K562 (cell line): ENCODE measurements around the gene AFF2. TPM values are rescaled to one million over a fixed set of nuclear protein-coding genes. Genes with fewer than 3 reads are reported as not detected.

Experiments
- ATAC-seq: fragments of 200-7000 bp; cut with Tn5 transposase; 3 replicates; pipeline ENCODE4 v1.9.1; 2020; ENCODE audit warnings: moderate library complexity
- BruUV-seq: library from RNA; stranded (reverse); fragments of 400-500 nt; replicated peaks from 2 replicates; lab custom pipeline; 2021; lab: Mats Ljungman, UMichigan
- CTCF ChIA-PET: fragments of 300-600 bp; formaldehyde crosslinking; extraction: SDS; loops from one replicate; lab custom pipeline; 2021; ENCODE audit warnings: low intra/inter-chr PET ratio; lab: Yijun Ruan, JAX
- POLR2A ChIA-PET: fragments of 300-600, 350-650 bp; sonication (Branson Sonifier 250); formaldehyde crosslinking; extraction: SDS; loops from one replicate; lab custom pipeline; 2021; ENCODE audit warnings: antibody characterized with exemption, inconsistent platforms; lab: Yijun Ruan, JAX
- DNase-seq, 4 experiments: peaks; one replicate each; pipeline versions ENCODE4 v3.0.0 to v3.0.0-alpha.2; 2011 to 2018; ENCODE audit warnings: low spot score in 3 of 4, mixed read lengths in 3 of 4; ENCODE audit errors: extremely low read depth in 1 of 4
- FAIRE-seq: peaks from 2 replicates; lab custom pipeline; 2011; peaks lifted over from hg19 to GRCh38; lab: Jason Lieb, UNC
- H2AFZ ChIP-seq: 2 replicates; pipeline ENCODE4 v1.6.0; 2011; ENCODE audit warnings: low read depth, low read length, control low read depth, inconsistent platforms
- H3K27ac ChIP-seq: fragments of 200-600 bp; 3 replicates; pipeline ENCODE4 v1.8.0; 2011; ENCODE audit warnings: low read depth, mild to moderate bottlenecking, control low read depth, inconsistent platforms, low read length, moderate library complexity, mixed read lengths; ENCODE audit errors: extremely low read depth
- H3K27me3 ChIP-seq, 2 experiments: fragments of 300-600 bp in 1 of 2; 2 replicates in 1 of 2; 3 replicates in 1 of 2; pipeline versions ENCODE4 v1.6.0 to v1.8.0; 2011; ENCODE audit warnings: inconsistent platforms in 2 of 2, low read length in 2 of 2, mild to moderate bottlenecking in 1 of 2, mixed read lengths in 1 of 2, moderate library complexity in 1 of 2; ENCODE audit not compliant: control insufficient read depth in 2 of 2, insufficient read depth in 2 of 2
- H3K36me3 ChIP-seq: fragments of 300-600 bp; 3 replicates; pipeline ENCODE4 v1.8.0; 2011; ENCODE audit warnings: mild to moderate bottlenecking, low read length, inconsistent platforms; ENCODE audit not compliant: control insufficient read depth, insufficient read depth
- H3K4me1 ChIP-seq, 2 experiments: fragments of 200-600 bp in 1 of 2; replicated peaks in 1 of 2; 2 replicates in 1 of 2; 3 replicates in 1 of 2; pipeline versions ENCODE4 v1.5.1 to v1.8.0; 2011; ENCODE audit warnings: inconsistent platforms in 2 of 2, low read length in 2 of 2, mild to moderate bottlenecking in 1 of 2, mixed read lengths in 1 of 2, moderate library complexity in 1 of 2; ENCODE audit not compliant: control insufficient read depth in 2 of 2, insufficient read depth in 2 of 2
- H3K4me2 ChIP-seq: 2 replicates; pipeline ENCODE4 v1.6.1; 2011; ENCODE audit warnings: low read length, control low read depth, inconsistent platforms, mixed read lengths; ENCODE audit not compliant: insufficient read depth
- H3K4me3 ChIP-seq: fragments of 200-600 bp; sonication (generic), shearing (Covaris generic); 2 replicates; pipeline ENCODE4 v1.5.1; 2016; ENCODE audit warnings: control low read depth, inconsistent platforms
- H3K79me2 ChIP-seq: fragments of 200-600 bp; 3 replicates; pipeline ENCODE4 v1.8.0; 2011; ENCODE audit warnings: low read length, inconsistent platforms; ENCODE audit not compliant: control insufficient read depth, insufficient read depth
- H3K9ac ChIP-seq, 2 experiments: 2 replicates each; pipeline versions ENCODE4 v1.6.0 to v1.6.1; 2011; ENCODE audit warnings: low read depth in 2 of 2, low read length in 2 of 2, control low read depth in 1 of 2, inconsistent platforms in 1 of 2, mild to moderate bottlenecking in 1 of 2, mixed read lengths in 1 of 2; ENCODE audit not compliant: insufficient read depth in 1 of 2
- H3K9me1 ChIP-seq: one replicate; pipeline ENCODE4 v1.6.0; 2011; ENCODE audit warnings: inconsistent platforms, mild to moderate bottlenecking, low read length, moderate library complexity; ENCODE audit not compliant: control insufficient read depth, insufficient read depth
- H3K9me3 ChIP-seq: replicated peaks from 2 replicates; pipeline ENCODE4 v1.5.1; 2011; ENCODE audit warnings: low read depth, low read length, inconsistent platforms; ENCODE audit not compliant: control insufficient read depth, insufficient read depth
- H4K20me1 ChIP-seq: replicated peaks from 2 replicates; pipeline ENCODE4 v1.6.1; 2011; ENCODE audit warnings: low read length, inconsistent platforms, mixed read lengths; ENCODE audit not compliant: control insufficient read depth, insufficient read depth
- ARHGAP35 ChIP-seq: fragments of 450-650 bp; IDR thresholded peaks from 2 replicates; pipeline ENCODE4 v1.6.1; 2018; ENCODE audit not compliant: partially characterized antibody
- C11orf30 ChIP-seq: fragments of 450-650 bp; IDR thresholded peaks from 2 replicates; pipeline ENCODE4 v1.6.1; 2016; ENCODE audit warnings: low read depth, mild to moderate bottlenecking
- CEBPB ChIP-seq: fragments of 450-650 bp; IDR thresholded peaks from 2 replicates; pipeline ENCODE4 v1.6.1; 2016; ENCODE audit warnings: missing genetic modification characterization, missing compliant biosample characterization
- CHAMP1 ChIP-seq: fragments of 450-650 bp; IDR thresholded peaks from 2 replicates; pipeline ENCODE4 v1.6.1; 2016; ENCODE audit warnings: mild to moderate bottlenecking
- COPS2 ChIP-seq: fragments of 450-650 bp; conservative IDR thresholded peaks from 2 replicates; pipeline ENCODE4 v1.6.1; 2016; ENCODE audit warnings: mild to moderate bottlenecking, moderate library complexity
- CUX1 ChIP-seq: fragments of 200-800 bp; sonication (Bioruptor generic); IDR thresholded peaks from 2 replicates; pipeline ENCODE4 v1.6.1; 2016; ENCODE audit warnings: missing genetic modification characterization, missing compliant biosample characterization
- ELF2 ChIP-seq: fragments of 250-450 bp; sonication (Bioruptor Pico); IDR thresholded peaks from 2 replicates; pipeline ENCODE4 v1.5.0; 2021; ENCODE audit warnings: mild to moderate bottlenecking
- GTF2E2 ChIP-seq: fragments of 200-800 bp; sonication (Bioruptor generic); IDR thresholded peaks from 2 replicates; pipeline ENCODE4 v1.6.1; 2016; ENCODE audit warnings: missing genetic modification characterization, missing compliant biosample characterization
- HCFC1 ChIP-seq: IDR thresholded peaks from 2 replicates; pipeline ENCODE4 v1.6.1; 2012; ENCODE audit warnings: low read depth, low read length, improper control_type of control experiment
- HNRNPUL1 ChIP-seq: fragments of 200-400 bp; formaldehyde crosslinking; IDR thresholded peaks from 2 replicates; pipeline ENCODE4 v1.6.1; 2017; ENCODE audit warnings: low read length
- KLF6 ChIP-seq: fragments of 250-450 bp; sonication (Bioruptor Pico); IDR thresholded peaks from 2 replicates; pipeline ENCODE4 v1.4.0; 2020; ENCODE audit warnings: mild to moderate bottlenecking, moderate library complexity, borderline replicate concordance
- MXI1 ChIP-seq: IDR thresholded peaks from 2 replicates; pipeline ENCODE4 v1.6.1; 2011; ENCODE audit warnings: low read depth, mild to moderate bottlenecking, improper control_type of control experiment, low read length
- NR1H2 ChIP-seq: sonication (generic); formaldehyde crosslinking; IDR thresholded peaks from 2 replicates; pipeline ENCODE4 v1.4.0; 2020; ENCODE audit warnings: mild to moderate bottlenecking, missing genetic modification reagents
- PHF8 ChIP-seq: fragments of 200-600 bp; sonication (generic); IDR thresholded peaks from 2 replicates; pipeline ENCODE4 v1.6.1; 2012; ENCODE audit warnings: mixed run types, mild to moderate bottlenecking, inconsistent platforms, low read length, moderate library complexity, borderline replicate concordance
- PTBP1 ChIP-seq: fragments of 200-400 bp; formaldehyde crosslinking; IDR thresholded peaks from 2 replicates; pipeline ENCODE4 v1.6.1; 2017; ENCODE audit warnings: low read depth, low read length
- RBM25 ChIP-seq: fragments of 200-400 bp; formaldehyde crosslinking; IDR thresholded peaks from 2 replicates; pipeline ENCODE4 v1.6.1; 2018; ENCODE audit warnings: low read length, low read depth, moderate library complexity; ENCODE audit not compliant: severe bottlenecking
- SRSF7 ChIP-seq: fragments of 200-400 bp; formaldehyde crosslinking; optimal IDR thresholded peaks from 2 replicates; pipeline ENCODE3; 2017; ENCODE audit warnings: mild to moderate bottlenecking, low read depth, low read length
- WHSC1 ChIP-seq: IDR thresholded peaks from one replicate; pipeline ENCODE4 v1.6.1; 2012; ENCODE audit warnings: low read length, control low read depth, inconsistent platforms
- ZNF589 ChIP-seq: fragments of 200-800 bp; sonication (Bioruptor generic); IDR thresholded peaks from 2 replicates; pipeline ENCODE4 v1.6.1; 2016; ENCODE audit warnings: low read depth, missing genetic modification characterization, missing compliant biosample characterization
- WGBS: fragments of 100-300 bp; shearing (Covaris generic); methylation state at CpG from one replicate; pipeline ENCODE4 v1.1.6; 2016; ENCODE audit warnings: low coverage, mixed read lengths; ENCODE audit not compliant: insufficient coverage; ENCODE audit errors: missing lambda C conversion rate; 5-methylcytosine and 5-hydroxymethylcytosine counted together
- in situ Hi-C: fragments of 300-500 bp; cut with MboI; formaldehyde crosslinking; loops from 4 replicates; pipeline ENCODE4 v1.15.0; 2018; ENCODE audit warnings: inconsistent platforms, mixed read lengths
- intact Hi-C: fragments of 100-400 bp; cut with micrococcal nuclease; formaldehyde crosslinking; loops from 2 replicates; pipeline ENCODE4 v1.14.2; 2022
- polyA plus RNA-seq, 8 experiments: library from polyadenylated mRNA; depleted of rRNA in 4 of 8; stranded (reverse) in 5 of 8; unstranded in 3 of 8; fragments of >200 nt; fragmentation: Nextera tagmentation in 2 of 8; fragmentation: Illumina TruSeq in 1 of 8; extraction: Ambion mirVana in 2 of 8; extraction: Trizol in 1 of 8; gene quantifications; 2 replicates each; pipeline versions ENCODE4 v1.2.1 to v1.2.3, GENCODE V29; 2011 to 2014; ENCODE audit warnings: inconsistent platforms in 1 of 8, missing spikeins in 1 of 8
- total RNA-seq, 7 experiments: library from RNA; depleted of rRNA in 6 of 7; stranded (reverse); fragments of >200 nt in 6 of 7; fragmentation: Illumina TruSeq in 2 of 7; extraction: Trizol in 2 of 7; gene quantifications; 2 replicates each; pipeline versions ENCODE4 v1.2.1 to v1.2.3, GENCODE V29; 2011 to 2021; ENCODE audit warnings: low replicate concordance in 1 of 7

Gene AFF2
- total and polyA plus RNA-seq, 9 of the 15 experiments (the other 6 are each of a cell fraction or from before 2014, with no cell fraction given), result 0.01 to 0.20 (median 0.07) TPM

DNA sequence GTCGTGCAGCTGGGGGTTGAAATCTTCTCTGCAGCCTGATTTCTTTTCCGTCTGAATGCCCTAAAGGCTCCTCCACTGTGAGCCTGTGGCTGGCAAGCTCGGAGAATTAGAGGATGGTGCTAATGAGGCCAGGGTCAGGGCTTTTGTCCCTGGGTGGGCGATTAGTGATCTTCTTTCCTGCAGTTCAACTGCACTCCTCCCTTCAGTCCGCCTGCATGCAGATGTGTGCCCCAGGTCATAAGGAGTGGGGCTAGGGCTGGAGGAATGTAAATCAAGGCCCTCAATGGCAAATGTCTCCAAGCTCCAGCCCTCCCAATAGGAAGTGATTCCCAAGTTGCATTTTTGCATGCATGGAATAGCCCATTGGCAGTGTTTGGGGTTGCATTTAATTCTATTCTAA, 405.0 kb downstream of the AFF2 start:
- FAIRE-seq, result no peak
- intact Hi-C loops (no loop called here), in situ Hi-C loops (no loop called here)
- H3K27me3 ChIP-seq, result no peaks in the 10 kb centered on the region
- DNase-seq, result no peak
- no peaks in the 10 kb centered on the region for H4K20me1 ChIP-seq
- BruUV-seq, result no TSS peak
- no peaks in the 10 kb centered on the region for H3K9me3 ChIP-seq
- POLR2A ChIA-PET, result no interaction called here
- CTCF ChIA-PET, result no interaction called here
- H3K27ac ChIP-seq, result no peak overlapping the region
- H2AFZ ChIP-seq, result no peak overlapping the region
- no peaks in the 10 kb centered on the region for H3K79me2 ChIP-seq
- ATAC-seq, result no peak
- H3K36me3 ChIP-seq, result no peaks in the 10 kb centered on the region
- TF ChIP-seq WHSC1 (no peak), PHF8 (no peak), CUX1 (no peak), KLF6 (CRISPR knock-in tag) (no peak), PTBP1 (no peak), RBM25 (no peak), ARHGAP35 (no peak), COPS2 (no peak), NR1H2 (no peak), ELF2 (CRISPR knock-in tag) (no peak), GTF2E2 (tag) (no peak), HCFC1 (no peak), MXI1 (no peak), SRSF7 (no peak), ZNF589 (CRISPR knock-in tag) (no peak), CHAMP1 (no peak), C11orf30 (no peak), HNRNPUL1 (no peak), CEBPB (tag) (no peak)
- H3K4me2 ChIP-seq, result no peak overlapping the region
- H3K4me1 ChIP-seq, result no peaks in the 10 kb centered on the region
- H3K9me1 ChIP-seq, result no peaks in the 10 kb centered on the region
- no peak overlapping the region for H3K4me3 ChIP-seq
- WGBS, result 0% methylated on average over 5 of the region's 5 CpGs
- H3K9ac ChIP-seq, result no peak overlapping the region
